ENCODE measurements around the gene DCAF7.
A peak's percentile ranks its signal among the peaks of the same experiment; 100 is the strongest.

DCAF7 gene

GRCh38 chr17:63595132-63595531 lies 44.9 kb downstream of the DCAF7 start:
- DNase-seq (ENCODE audit: low spot score): no peak
- no peak for TF ChIP-seq CTCF (IDR thresholded peaks at IDR 0.05; ENCODE audit: extremely low read depth, missing control alignments)

GRCh38 chr17:63596856-63597586 lies 46.7 kb downstream of the DCAF7 start:
- no peak for TF ChIP-seq CTCF (IDR thresholded peaks at IDR 0.05; ENCODE audit: extremely low read depth, missing control alignments)
- DNase-seq (ENCODE audit: low spot score): no peak

- TF ChIP-seq CTCF (IDR thresholded peaks at IDR 0.05; ENCODE audit: extremely low read depth, missing control alignments): no peak
- no peak for DNase-seq (ENCODE audit: low spot score)
Measured at GRCh38 chr17:63598281-63598680, 48.0 kb downstream of the DCAF7 start.

- DNase-seq (ENCODE audit: low spot score): peak; percentile 89
- TF ChIP-seq CTCF (IDR thresholded peaks at IDR 0.05; ENCODE audit: extremely low read depth, missing control alignments): no peak
Measured at GRCh38 chr17:63600569-63601438, 50.5 kb downstream of the DCAF7 start, which contains the start of gene TACO1. TACO1 (plus strand) TSS chr17:63600895; CDS start chr17:63601084, 189 bp downstream.

GRCh38 chr17:63601439-63602371 lies 51.4 kb downstream of the DCAF7 start:
- DNase-seq (ENCODE audit: low spot score): no peak
- TF ChIP-seq CTCF (IDR thresholded peaks at IDR 0.05; ENCODE audit: extremely low read depth, missing control alignments): no peak

GRCh38 chr17:63609816-63610573 lies 59.7 kb downstream of the DCAF7 start:
- TF ChIP-seq CTCF (IDR thresholded peaks at IDR 0.05; ENCODE audit: extremely low read depth, missing control alignments): no peak
- DNase-seq (ENCODE audit: low spot score): no peak

Measured in GM20000 (cell line).